ENCODE measurements around the gene CILP. TPM values are rescaled to one million over a fixed set of nuclear protein-coding genes. Genes with fewer than 3 reads are reported as not detected.
"Not testable (repeated sequence)": the region's sequence is repeated elsewhere in the genome, so short reads cannot be mapped to it uniquely, and the experiment has no call there.

The CILP gene
- total and polyA plus RNA-seq, 3 experiments from 2014 or later, result 0.04 to 0.08 TPM; not detected in 1

GRCh38 chr15:65184305-65184867 lies 26.9 kb downstream of the CILP start:
- Mint-ChIP-seq H3K9me3 (no peaks in the 10 kb centered on the region), H3K27me3 (no peaks in the 10 kb centered on the region), H3K27ac (peak overlapping the region; percentile 91 to 97 (median 94)), H3K4me3 (peak overlapping the region; percentile 93 to 96 (median 96)), H3K4me1 (peaks cover 27 to 48% (median 47%) of the 10 kb centered on the region in 3 donors), H3K36me3 (peaks cover 0 to 29% (median 0%) of the 10 kb centered on the region in 3 donors)
- Histone ChIP-seq H3K36me3 (ENCODE audit: insufficient read depth, low read length) (no peaks in the 10 kb centered on the region), H3K4me3 (ENCODE audit: low read length) (peak overlapping the region; percentile 76), H3K4me1 (ENCODE audit: insufficient read depth, low read length) (peaks cover 20% of the 10 kb centered on the region), H3K9me3 (ENCODE audit: low read length) (no peaks in the 10 kb centered on the region), H3K27me3 (ENCODE audit: insufficient read depth, low read length, poor library complexity, severe bottlenecking) (no peaks in the 10 kb centered on the region), H3K27ac (ENCODE audit: low read depth, low read length) (peak overlapping the region; percentile 83)
- POLR2A ChIA-PET, result interaction anchor here (0.7 to 2.0 kb wide), 3 partner anchors 9 to 295 kb away, joined by 3 to 16 read pairs (median 3); partner anchors contain the start of gene RNU5B-1
- CTCF ChIA-PET, result interaction anchor here (2.7 kb wide), 1 partner anchor 102 kb away, joined by 12 read pairs; the partner anchor contains the start of gene PARP16
- DNase-seq, result peak; percentile 6 to 55 (median 26)

DNA sequence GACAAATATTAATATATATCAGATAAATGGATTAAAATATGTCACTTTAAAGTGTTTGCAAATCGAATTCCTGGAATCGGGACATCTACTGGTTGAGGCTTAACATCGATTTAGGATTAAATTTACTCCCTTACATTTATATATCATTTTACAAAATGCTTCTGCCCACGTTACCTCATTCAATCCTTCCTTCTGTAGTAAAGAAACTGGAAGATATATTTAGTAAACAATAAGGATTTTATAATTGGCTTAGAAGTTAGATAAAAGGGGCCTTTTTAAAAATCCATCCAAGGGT lies 27.5 kb downstream of the CILP start:
- peak overlapping the region; percentile 76 for H3K4me3 ChIP-seq (ENCODE audit: low read length)

GRCh38 chr15:65182538-65182937 lies 28.7 kb downstream of the CILP start:
- POLR2A ChIA-PET, result no interaction called here
- Histone ChIP-seq H3K36me3 (ENCODE audit: insufficient read depth, low read length) (peaks cover 6% of the 10 kb centered on the region), H3K27me3 (ENCODE audit: insufficient read depth, low read length, poor library complexity, severe bottlenecking) (no peaks in the 10 kb centered on the region), H3K4me1 (ENCODE audit: insufficient read depth, low read length) (peaks cover 20% of the 10 kb centered on the region), H3K4me3 (ENCODE audit: low read length) (no peak overlapping the region), H3K27ac (ENCODE audit: low read depth, low read length) (peak overlapping the region; percentile 11), H3K9me3 (ENCODE audit: low read length) (no peaks in the 10 kb centered on the region)
- H3K27me3 Mint-ChIP-seq, result no peaks in the 10 kb centered on the region
- H3K36me3 Mint-ChIP-seq, result peaks cover 0 to 40% (median 4%) of the 10 kb centered on the region in 3 donors
- peaks cover 27 to 55% (median 51%) of the 10 kb centered on the region in 3 donors for H3K4me1 Mint-ChIP-seq
- no peak for DNase-seq
- CTCF ChIA-PET, result interaction anchor here (1.6 kb wide), 1 partner anchor 38 kb away, joined by 3 read pairs; no protein-coding TSS in a partner anchor
- peak overlapping the region; percentile 93 to 96 (median 96) for H3K4me3 Mint-ChIP-seq
- no peaks in the 10 kb centered on the region for H3K9me3 Mint-ChIP-seq
- peak overlapping the region in 5 of 8 donors; percentile 60 to 87 (median 72) for H3K27ac Mint-ChIP-seq

More for the DNA sequence above, 27.5 kb downstream of the CILP start:
- peak overlapping the region; percentile 83 for H3K27ac ChIP-seq (ENCODE audit: low read depth, low read length)
- H3K9me3 ChIP-seq (ENCODE audit: low read length), result no peaks in the 10 kb centered on the region
- ChIA-PET CTCF (no interaction called here), POLR2A (interaction anchor here (0.8 kb wide), 1 partner anchor 9 kb away, joined by 3 read pairs; no protein-coding TSS in a partner anchor)
- H3K4me1 ChIP-seq (ENCODE audit: insufficient read depth, low read length), result peaks cover 20% of the 10 kb centered on the region
- H3K9me3 Mint-ChIP-seq, result no peaks in the 10 kb centered on the region
- H3K4me1 Mint-ChIP-seq, result peaks cover 27 to 52% (median 51%) of the 10 kb centered on the region in 3 donors
- no peaks in the 10 kb centered on the region for H3K27me3 Mint-ChIP-seq
- no peaks in the 10 kb centered on the region for H3K27me3 ChIP-seq (ENCODE audit: insufficient read depth, low read length, poor library complexity, severe bottlenecking)
- no peak for DNase-seq
- peaks cover 0 to 33% (median under 1%) of the 10 kb centered on the region in 3 donors for H3K36me3 Mint-ChIP-seq
- H3K36me3 ChIP-seq (ENCODE audit: insufficient read depth, low read length), result no peaks in the 10 kb centered on the region
- peak overlapping the region; percentile 91 to 97 (median 94) for H3K27ac Mint-ChIP-seq
- peak overlapping the region; percentile 93 to 96 (median 96) for H3K4me3 Mint-ChIP-seq

DNA sequence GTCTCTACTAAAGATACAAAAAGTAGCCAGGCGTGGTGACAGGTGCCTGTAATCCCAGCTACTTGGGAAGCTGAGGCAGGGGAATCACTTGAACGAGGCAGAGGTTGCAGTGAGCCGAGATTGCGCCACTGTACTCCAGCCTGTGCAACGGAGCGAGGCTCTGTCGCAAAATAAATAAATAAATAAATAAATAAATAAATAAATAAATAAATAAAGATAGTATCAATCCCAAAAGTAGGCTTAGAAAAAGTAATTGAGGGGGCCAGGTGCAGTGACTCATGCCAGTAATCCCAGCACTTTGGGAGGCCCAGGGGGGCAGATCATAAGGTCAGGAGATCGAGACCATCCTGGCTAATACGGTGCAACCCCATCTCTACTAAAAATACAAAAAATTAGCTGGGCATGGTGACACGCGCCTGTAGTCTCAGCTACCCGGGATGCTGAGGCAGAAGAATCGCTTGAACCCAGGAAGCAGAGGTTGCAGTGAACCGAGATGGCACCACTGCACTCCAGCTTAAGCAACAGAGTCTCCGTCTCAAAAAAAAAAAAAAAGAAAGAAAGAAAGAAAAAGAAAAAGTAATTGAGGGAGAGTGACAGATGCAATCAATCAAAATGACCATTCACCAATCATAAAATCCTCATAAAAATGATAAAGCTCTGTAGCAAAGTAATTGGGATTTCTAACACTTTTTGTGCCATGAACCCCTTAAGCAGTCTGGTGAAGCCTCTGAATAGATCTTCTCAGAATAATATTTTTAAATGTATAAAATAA lies 29.5 kb downstream of the CILP start:
- H3K27ac Mint-ChIP-seq, result peak overlapping the region in 2 of 8 donors; percentile 33 to 52
- CTCF ChIA-PET, result interaction anchor here (1.6 kb wide), 1 partner anchor 37 kb away, joined by 3 read pairs; no protein-coding TSS in a partner anchor
- DNase-seq; H3K9me3 ChIP-seq (ENCODE audit: low read length); H3K27ac ChIP-seq (ENCODE audit: low read depth, low read length); H3K4me3 ChIP-seq (ENCODE audit: low read length); H3K9me3 Mint-ChIP-seq; POLR2A ChIA-PET; H3K27me3 Mint-ChIP-seq; H3K27me3 ChIP-seq (ENCODE audit: insufficient read depth, low read length, poor library complexity, severe bottlenecking): not testable (repeated sequence)
- peak overlapping the region in 3 of 7 donors; percentile 13 to 46 (median 45) for H3K4me3 Mint-ChIP-seq
- peaks cover 13% of the 10 kb centered on the region for H3K36me3 ChIP-seq (ENCODE audit: insufficient read depth, low read length)
- H3K4me1 Mint-ChIP-seq, result peaks cover 27 to 55% (median 51%) of the 10 kb centered on the region in 3 donors
- peaks cover 20% of the 10 kb centered on the region for H3K4me1 ChIP-seq (ENCODE audit: insufficient read depth, low read length)
- H3K36me3 Mint-ChIP-seq, result peaks cover 0 to 48% (median 4%) of the 10 kb centered on the region in 3 donors

- Histone ChIP-seq H3K9me3 (ENCODE audit: low read length) (no peaks in the 10 kb centered on the region), H3K27ac (ENCODE audit: low read depth, low read length) (no peak overlapping the region), H3K36me3 (ENCODE audit: insufficient read depth, low read length) (peaks cover 15% of the 10 kb centered on the region), H3K27me3 (ENCODE audit: insufficient read depth, low read length, poor library complexity, severe bottlenecking) (no peaks in the 10 kb centered on the region), H3K4me3 (ENCODE audit: low read length) (no peak overlapping the region), H3K4me1 (ENCODE audit: insufficient read depth, low read length) (peaks cover 16% of the 10 kb centered on the region)
- no peak for DNase-seq
- Mint-ChIP-seq H3K4me3 (no peak overlapping the region), H3K36me3 (peaks cover 0 to 57% (median 8%) of the 10 kb centered on the region in 3 donors), H3K4me1 (peaks cover 26 to 54% (median 51%) of the 10 kb centered on the region in 3 donors), H3K9me3 (no peaks in the 10 kb centered on the region), H3K27ac (no peak overlapping the region), H3K27me3 (no peaks in the 10 kb centered on the region)
- ChIA-PET CTCF (interaction anchor here (1.2 kb wide), 1 partner anchor 118 kb away, joined by 3 read pairs; no protein-coding TSS in a partner anchor), POLR2A (interaction anchor here (0.7 kb wide), 1 partner anchor 109 kb away, joined by 3 read pairs; no protein-coding TSS in a partner anchor)
These were observed 31.1 kb downstream of the CILP start for GRCh38 chr15:65180167-65180566.

- POLR2A ChIA-PET, result no interaction called here
- no peak overlapping the region for H3K4me3 ChIP-seq (ENCODE audit: low read length)
- no peaks in the 10 kb centered on the region for H3K9me3 ChIP-seq (ENCODE audit: low read length)
- no peaks in the 10 kb centered on the region for H3K27me3 Mint-ChIP-seq
- no peaks in the 10 kb centered on the region for H3K27me3 ChIP-seq (ENCODE audit: insufficient read depth, low read length, poor library complexity, severe bottlenecking)
- H3K4me1 ChIP-seq (ENCODE audit: insufficient read depth, low read length), result peaks cover 6% of the 10 kb centered on the region
- no peak overlapping the region for H3K27ac ChIP-seq (ENCODE audit: low read depth, low read length)
- peaks cover 21% of the 10 kb centered on the region for H3K36me3 ChIP-seq (ENCODE audit: insufficient read depth, low read length)
- DNase-seq, result no peak
- no peaks in the 10 kb centered on the region for H3K9me3 Mint-ChIP-seq
- no peak overlapping the region for H3K27ac Mint-ChIP-seq
- peaks cover 0 to 60% (median 13%) of the 10 kb centered on the region in 3 donors for H3K36me3 Mint-ChIP-seq
- H3K4me1 Mint-ChIP-seq, result peaks cover 21 to 46% (median 43%) of the 10 kb centered on the region in 3 donors
- no peak overlapping the region for H3K4me3 Mint-ChIP-seq
- CTCF ChIA-PET, result no interaction called here
These were observed 33.4 kb downstream of the CILP start for GRCh38 chr15:65177901-65178300.

GRCh38 chr15:65176056-65176455 lies 35.2 kb downstream of the CILP start:
- ChIA-PET CTCF (no interaction called here), POLR2A (no interaction called here)
- H3K9me3 Mint-ChIP-seq, result no peaks in the 10 kb centered on the region
- Histone ChIP-seq H3K9me3 (ENCODE audit: low read length) (no peaks in the 10 kb centered on the region), H3K4me3 (ENCODE audit: low read length) (no peak overlapping the region), H3K36me3 (ENCODE audit: insufficient read depth, low read length) (peaks cover 28% of the 10 kb centered on the region), H3K27ac (ENCODE audit: low read depth, low read length) (no peak overlapping the region), H3K27me3 (ENCODE audit: insufficient read depth, low read length, poor library complexity, severe bottlenecking) (no peaks in the 10 kb centered on the region), H3K4me1 (ENCODE audit: insufficient read depth, low read length) (no peaks in the 10 kb centered on the region)
- H3K4me3 Mint-ChIP-seq, result no peak overlapping the region
- H3K36me3 Mint-ChIP-seq, result peaks cover 0 to 73% (median 13%) of the 10 kb centered on the region in 3 donors
- H3K27me3 Mint-ChIP-seq, result no peaks in the 10 kb centered on the region
- no peak for DNase-seq
- H3K4me1 Mint-ChIP-seq, result peaks cover 14 to 30% (median 26%) of the 10 kb centered on the region in 3 donors
- peak overlapping the region in 3 of 8 donors; percentile 2 to 75 (median 19) for H3K27ac Mint-ChIP-seq

- no peak overlapping the region for H3K4me3 ChIP-seq (ENCODE audit: low read length)
- no peak for DNase-seq
- peaks cover 28% of the 10 kb centered on the region for H3K36me3 ChIP-seq (ENCODE audit: insufficient read depth, low read length)
- no peaks in the 10 kb centered on the region for H3K9me3 ChIP-seq (ENCODE audit: low read length)
- peaks cover 13 to 28% (median 25%) of the 10 kb centered on the region in 3 donors for H3K4me1 Mint-ChIP-seq
- H3K36me3 Mint-ChIP-seq, result peaks cover 0 to 74% (median 13%) of the 10 kb centered on the region in 3 donors
- H3K27ac ChIP-seq (ENCODE audit: low read depth, low read length), result no peak overlapping the region
- ChIA-PET CTCF (interaction anchor here (1.1 kb wide), 1 partner anchor 32 kb away, joined by 3 read pairs; no protein-coding TSS in a partner anchor), POLR2A (no interaction called here)
- H3K27me3 Mint-ChIP-seq, result no peaks in the 10 kb centered on the region
- peak overlapping the region in 1 of 8 donors; percentile 75 for H3K27ac Mint-ChIP-seq
- no peaks in the 10 kb centered on the region for H3K4me1 ChIP-seq (ENCODE audit: insufficient read depth, low read length)
- H3K4me3 Mint-ChIP-seq, result no peak overlapping the region
- no peaks in the 10 kb centered on the region for H3K27me3 ChIP-seq (ENCODE audit: insufficient read depth, low read length, poor library complexity, severe bottlenecking)
- no peaks in the 10 kb centered on the region for H3K9me3 Mint-ChIP-seq
These were observed 35.8 kb downstream of the CILP start for GRCh38 chr15:65175511-65175910.

All from CD8-positive, alpha-beta memory T cell (primary cell).